Loucy (cell line): ENCODE data around the gene RELL1.

Source experiments
- EZH2phosphoT487 ChIP-seq: fragments of 200-600 bp; IDR thresholded peaks from 2 replicates; pipeline ENCODE4 v1.6.1; 2018; ENCODE audit warnings: antibody characterized with exemption, mild to moderate bottlenecking, moderate library complexity, borderline replicate concordance
- TF ChIP-seq, protein P1 (sequence below): fragments of 200-600 bp; sonication (generic); conservative IDR thresholded peaks from 2 replicates; pipeline ENCODE4 v1.5.1; 2014; ENCODE audit warnings: mild to moderate bottlenecking, antibody characterized with exemption, low read length

DNA sequence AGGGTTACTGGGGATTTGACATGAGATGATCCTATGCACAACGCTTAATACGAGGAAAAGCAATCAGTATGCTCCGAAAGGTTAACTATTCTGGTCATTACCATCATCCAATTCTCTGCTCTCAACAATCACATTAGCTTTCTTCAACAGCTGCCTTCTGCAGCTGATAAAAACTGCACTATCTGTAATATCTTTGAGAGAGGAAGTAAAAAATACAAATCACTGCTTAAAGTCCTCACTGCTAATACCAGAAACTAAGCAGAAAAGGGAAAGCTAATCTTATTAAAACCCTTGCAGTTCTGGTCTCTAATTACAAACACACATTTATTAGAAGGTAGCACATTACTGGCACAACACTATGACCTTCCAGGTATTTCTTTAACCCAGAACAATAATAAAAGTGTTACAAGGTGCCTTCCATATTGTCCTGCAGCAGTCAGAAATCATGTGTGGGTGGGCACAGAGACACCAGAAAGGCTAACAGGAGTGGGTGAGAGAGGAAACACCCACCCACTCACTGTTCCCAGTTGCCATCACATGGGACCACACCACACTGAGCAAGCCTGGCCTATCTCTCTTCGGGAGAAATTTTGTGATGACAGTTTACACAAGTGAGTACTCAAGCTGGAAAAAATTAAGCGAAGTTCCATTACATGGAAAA, 71.0 kb downstream of the RELL1 start:
- TF ChIP-seq, protein P1, sequence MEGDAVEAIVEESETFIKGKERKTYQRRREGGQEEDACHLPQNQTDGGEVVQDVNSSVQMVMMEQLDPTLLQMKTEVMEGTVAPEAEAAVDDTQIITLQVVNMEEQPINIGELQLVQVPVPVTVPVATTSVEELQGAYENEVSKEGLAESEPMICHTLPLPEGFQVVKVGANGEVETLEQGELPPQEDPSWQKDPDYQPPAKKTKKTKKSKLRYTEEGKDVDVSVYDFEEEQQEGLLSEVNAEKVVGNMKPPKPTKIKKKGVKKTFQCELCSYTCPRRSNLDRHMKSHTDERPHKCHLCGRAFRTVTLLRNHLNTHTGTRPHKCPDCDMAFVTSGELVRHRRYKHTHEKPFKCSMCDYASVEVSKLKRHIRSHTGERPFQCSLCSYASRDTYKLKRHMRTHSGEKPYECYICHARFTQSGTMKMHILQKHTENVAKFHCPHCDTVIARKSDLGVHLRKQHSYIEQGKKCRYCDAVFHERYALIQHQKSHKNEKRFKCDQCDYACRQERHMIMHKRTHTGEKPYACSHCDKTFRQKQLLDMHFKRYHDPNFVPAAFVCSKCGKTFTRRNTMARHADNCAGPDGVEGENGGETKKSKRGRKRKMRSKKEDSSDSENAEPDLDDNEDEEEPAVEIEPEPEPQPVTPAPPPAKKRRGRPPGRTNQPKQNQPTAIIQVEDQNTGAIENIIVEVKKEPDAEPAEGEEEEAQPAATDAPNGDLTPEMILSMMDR, result no peak
- TF ChIP-seq EZH2phosphoT487, result no peak
